Activated naive CD4-positive, alpha-beta T cell treated with Interleukin-2 at 50 U/mL for 16 hours (primary cell): ENCODE data around the gene ABCC11.

Experiments used
- DNase-seq: peaks from one replicate; pipeline ENCODE4 v3.0.0-alpha.2; 2020

The ABCC11 gene

GRCh38 chr16:48125888-48126287 is 121.5 kb downstream of the ABCC11 start:
- no peak for DNase-seq

DNA sequence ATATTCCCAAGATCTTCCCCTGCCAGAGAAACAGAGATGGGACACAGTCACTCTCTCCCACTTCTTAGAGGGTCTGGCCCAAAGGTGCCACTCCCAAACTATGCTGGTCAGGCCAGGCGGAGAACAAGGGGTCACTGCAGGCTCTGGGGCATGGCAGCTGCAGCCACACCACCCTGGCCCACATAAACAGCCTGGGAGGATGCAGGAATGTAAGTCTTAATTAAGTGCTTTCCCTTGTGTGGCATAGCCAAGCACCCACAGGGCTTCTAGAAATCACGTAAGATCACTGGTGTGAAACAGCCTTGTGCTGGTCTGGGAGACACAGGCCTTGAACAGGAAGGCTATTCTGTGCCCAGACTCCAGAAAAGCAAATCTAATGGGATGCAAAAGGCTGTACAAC is 123.1 kb downstream of the ABCC11 start:
- no peak for DNase-seq

GRCh38 chr16:48123104-48123788 is 124.1 kb downstream of the ABCC11 start:
- DNase-seq = peak; percentile 72

DNA sequence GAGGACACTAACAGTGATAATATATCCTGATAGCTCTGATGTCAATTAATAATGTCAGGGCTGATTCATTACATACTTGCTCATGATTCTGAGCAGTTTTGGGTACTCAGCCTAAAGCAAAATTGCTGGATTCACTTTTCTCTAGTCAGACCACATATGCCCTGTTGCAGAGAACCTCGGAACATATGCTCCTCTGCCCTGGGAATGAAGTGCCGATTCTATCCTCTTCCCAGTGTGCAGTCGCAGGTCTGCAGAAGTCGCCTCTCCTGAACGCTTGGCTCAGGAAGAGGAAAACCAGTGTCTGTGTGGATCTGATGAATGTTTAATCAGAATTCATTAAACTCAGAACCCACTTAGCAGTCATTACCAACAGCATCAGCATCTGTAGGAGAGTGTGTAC is 126.1 kb downstream of the ABCC11 start:
- DNase-seq = no peak

DNA sequence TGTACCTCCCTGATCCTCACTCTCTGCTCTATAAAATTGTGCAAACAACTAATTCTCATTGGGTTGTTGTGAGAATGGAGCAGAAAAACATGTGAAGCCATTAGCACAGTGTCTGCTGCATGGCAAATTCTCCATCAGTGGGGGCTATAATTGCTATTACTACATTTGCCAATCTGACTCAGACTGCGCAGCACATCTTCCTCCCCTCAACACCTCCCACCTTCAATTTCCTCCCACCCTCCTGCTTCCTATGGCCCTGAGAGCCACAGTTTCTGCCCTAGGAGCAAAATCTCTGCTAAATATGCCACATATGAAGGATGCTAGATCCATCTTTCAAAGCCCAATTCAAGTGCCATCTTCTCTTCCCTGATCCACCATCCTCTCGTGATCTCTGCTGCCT is 128.5 kb downstream of the ABCC11 start:
- DNase-seq = no peak

DNA sequence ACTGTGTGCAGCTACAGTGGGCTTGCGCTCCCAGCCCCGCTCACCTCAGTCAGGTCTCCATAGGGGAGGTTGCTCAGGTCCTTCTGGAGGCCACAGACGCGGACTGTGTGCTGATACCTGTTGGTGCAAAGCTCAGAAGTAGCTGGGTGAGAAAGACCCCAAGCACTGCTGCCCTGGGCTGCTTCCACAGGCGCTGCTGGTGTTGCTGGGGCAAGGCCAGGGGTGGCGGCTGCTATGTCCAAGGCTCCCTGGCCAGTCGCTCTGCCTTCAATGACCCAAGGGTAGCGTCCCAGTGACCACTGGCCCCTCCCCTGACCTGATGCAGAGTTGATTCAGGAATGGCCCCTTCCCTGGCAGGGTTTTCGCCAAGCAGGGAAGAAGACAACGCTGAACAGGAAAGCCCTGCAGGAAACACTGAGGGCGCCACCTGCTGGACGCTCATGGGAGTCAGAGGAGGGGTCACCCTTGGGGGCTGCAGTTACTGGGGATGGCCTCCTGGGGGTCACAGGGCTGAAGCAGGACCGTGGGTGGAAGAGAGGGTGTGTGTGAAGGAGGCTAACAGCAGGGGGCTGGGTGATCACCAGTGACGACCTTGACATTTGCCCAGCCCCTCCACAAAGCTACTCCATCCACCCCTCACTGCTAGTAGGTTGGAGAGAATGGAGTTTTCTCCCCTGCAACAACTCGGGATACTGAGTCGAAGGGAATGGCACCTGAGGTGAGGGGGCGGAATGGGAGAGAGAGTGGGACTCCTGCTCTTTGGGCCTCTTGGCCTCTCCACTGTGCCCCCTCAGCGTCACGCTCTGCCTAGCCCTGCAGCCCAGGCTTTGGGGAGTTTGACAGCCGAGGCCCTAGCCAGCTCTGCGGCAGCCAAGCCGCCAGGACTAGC is 129.9 kb downstream of the ABCC11 start:
- peak; percentile 58 for DNase-seq
